Thyroid gland (tissue), 4 donors: Measurements from ENCODE around the gene SLC29A3. TPM values are rescaled to one million over a fixed set of nuclear protein-coding genes. Genes with fewer than 3 reads are reported as not detected.

Experiments
- DNase-seq, 2 donors: peaks; one replicate each; pipeline ENCODE4 v3.0.0-alpha.2; 2019
- H3K27ac ChIP-seq, 3 donors: fragments of 200-600 bp; sonication (generic); 1 replicate in 2 of 3; 2 replicates in 1 of 3; pipeline ENCODE4 v1.5.1; 2016 to 2019; ENCODE audit warnings: mild to moderate bottlenecking in 1 of 3, moderate library complexity in 1 of 3
- H3K27me3 ChIP-seq: fragments of 200-600 bp; sonication (generic); one replicate; pipeline ENCODE4 v1.5.1; 2019
- H3K36me3 ChIP-seq, 2 donors: fragments of 200-600 bp; sonication (generic); one replicate each; pipeline ENCODE4 v1.5.1; 2016 to 2019
- H3K4me1 ChIP-seq, 2 donors: fragments of 200-600 bp; sonication (generic); one replicate each; pipeline ENCODE4 v1.5.1; 2017 to 2019
- H3K4me3 ChIP-seq, 3 donors: fragments of 200-600 bp; sonication (generic); replicated peaks in 1 of 3; 1 replicate in 2 of 3; 2 replicates in 1 of 3; pipeline ENCODE4 v1.5.1; 2016; ENCODE audit warnings: mild to moderate bottlenecking in 1 of 3
- H3K9me3 ChIP-seq: fragments of 200-600 bp; sonication (generic); one replicate; pipeline ENCODE4 v1.5.1; 2017
- POLR2A ChIP-seq, 2 donors: fragments of 450-650 bp; IDR thresholded peaks; one replicate each; pipeline ENCODE4 v1.6.1; 2017; ENCODE audit warnings: antibody characterized with exemption in 2 of 2, mild to moderate bottlenecking in 2 of 2, moderate library complexity in 1 of 2
- WGBS, 2 donors: methylation state at CpG; one replicate each; pipeline ENCODE4 v1.1.5; 2017; 5-methylcytosine and 5-hydroxymethylcytosine counted together
- intact Hi-C: fragments of 100-400 bp; cut with DNase I; formaldehyde crosslinking; loops from one replicate; pipeline ENCODE4 v1.15.1; 2023
- total RNA-seq, 4 donors: library from RNA; depleted of rRNA; stranded (reverse); fragments of >200 nt; gene quantifications; one replicate each; pipeline ENCODE4 v1.2.3, GENCODE V29; 2016
- TF ChIP-seq, protein P1 (sequence below), 6 experiments: fragments of 200-600 bp in 3 of 6; fragments of 450-650 bp in 3 of 6; sonication (generic) in 3 of 6; IDR thresholded peaks; one replicate each; pipeline ENCODE4 v1.5.1; 2016 to 2019; ENCODE audit warnings: antibody characterized with exemption in 6 of 6, mild to moderate bottlenecking in 2 of 6, inconsistent platforms in 1 of 6, moderate library complexity in 1 of 6

SLC29A3 gene
- total RNA-seq, 4 donors from 2014 or later: 5.1 to 8.2 (median 6.7) TPM

GRCh38 chr10:71288461-71288860, 30.6 kb upstream of the SLC29A3 start:
- DNase-seq: no peak
- peaks cover 0 to 7% of the 10 kb centered on the region in 2 donors for H3K4me1 ChIP-seq
- intact Hi-C loops: loop anchor here (5.0 kb wide), 1 partner anchor 376 kb away; no protein-coding TSS in a partner anchor
- H3K9me3 ChIP-seq: no peaks in the 10 kb centered on the region
- H3K4me3 ChIP-seq: no peak overlapping the region
- TF ChIP-seq, protein P1, sequence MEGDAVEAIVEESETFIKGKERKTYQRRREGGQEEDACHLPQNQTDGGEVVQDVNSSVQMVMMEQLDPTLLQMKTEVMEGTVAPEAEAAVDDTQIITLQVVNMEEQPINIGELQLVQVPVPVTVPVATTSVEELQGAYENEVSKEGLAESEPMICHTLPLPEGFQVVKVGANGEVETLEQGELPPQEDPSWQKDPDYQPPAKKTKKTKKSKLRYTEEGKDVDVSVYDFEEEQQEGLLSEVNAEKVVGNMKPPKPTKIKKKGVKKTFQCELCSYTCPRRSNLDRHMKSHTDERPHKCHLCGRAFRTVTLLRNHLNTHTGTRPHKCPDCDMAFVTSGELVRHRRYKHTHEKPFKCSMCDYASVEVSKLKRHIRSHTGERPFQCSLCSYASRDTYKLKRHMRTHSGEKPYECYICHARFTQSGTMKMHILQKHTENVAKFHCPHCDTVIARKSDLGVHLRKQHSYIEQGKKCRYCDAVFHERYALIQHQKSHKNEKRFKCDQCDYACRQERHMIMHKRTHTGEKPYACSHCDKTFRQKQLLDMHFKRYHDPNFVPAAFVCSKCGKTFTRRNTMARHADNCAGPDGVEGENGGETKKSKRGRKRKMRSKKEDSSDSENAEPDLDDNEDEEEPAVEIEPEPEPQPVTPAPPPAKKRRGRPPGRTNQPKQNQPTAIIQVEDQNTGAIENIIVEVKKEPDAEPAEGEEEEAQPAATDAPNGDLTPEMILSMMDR (IDR thresholded peaks at IDR 0.05): no peak
- TF ChIP-seq POLR2A (IDR thresholded peaks at IDR 0.05): no peak
- 85 to 92% methylated on average over 15 of the region's 15 CpGs for WGBS, 2 donors
- no peaks in the 10 kb centered on the region for H3K27me3 ChIP-seq
- H3K36me3 ChIP-seq: no peaks in the 10 kb centered on the region
- no peak overlapping the region for H3K27ac ChIP-seq

- no peak for TF ChIP-seq POLR2A (IDR thresholded peaks at IDR 0.05)
- TF ChIP-seq, protein P1 (IDR thresholded peaks at IDR 0.05): no peak
- Histone ChIP-seq H3K4me1 (peaks cover 0 to 18% of the 10 kb centered on the region in 2 donors), H3K4me3 (no peak overlapping the region), H3K27ac (no peak overlapping the region), H3K36me3 (no peaks in the 10 kb centered on the region), H3K27me3 (no peaks in the 10 kb centered on the region), H3K9me3 (no peaks in the 10 kb centered on the region)
- no peak for DNase-seq
- WGBS, 2 donors: 86 to 94% methylated on average over 12 of the region's 12 CpGs
- intact Hi-C loops: loop anchor here (5.0 kb wide), 1 partner anchor 377 kb away; no protein-coding TSS in a partner anchor
These were observed 29.5 kb upstream of the SLC29A3 start for GRCh38 chr10:71289421-71290130.

DNA sequence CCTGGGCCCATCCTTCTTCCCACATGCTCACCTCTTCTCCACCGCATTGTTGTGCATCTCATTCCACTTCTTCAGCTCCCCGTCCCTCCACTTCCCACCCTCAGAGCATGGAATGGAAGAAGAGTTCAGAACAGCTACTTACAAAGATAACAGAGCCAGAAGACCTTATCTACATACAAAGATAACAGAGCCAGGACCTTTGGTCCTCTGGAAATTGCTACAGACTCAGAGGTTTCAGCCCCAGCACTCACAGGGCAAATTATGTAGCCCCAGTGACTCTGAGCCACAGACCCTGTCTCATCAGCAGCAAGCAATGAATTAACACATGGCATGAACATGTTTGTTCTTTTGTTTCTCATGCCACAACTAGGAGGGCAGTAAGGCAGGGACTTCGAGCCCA, 28.7 kb upstream of the SLC29A3 start:
- H3K4me1 ChIP-seq: peaks cover 0 to 22% of the 10 kb centered on the region in 2 donors
- H3K4me3 ChIP-seq: no peak overlapping the region
- WGBS, 2 donors: 97 to 100% methylated on average over 3 of the region's 3 CpGs
- TF ChIP-seq, protein P1 (IDR thresholded peaks at IDR 0.05): no peak
- TF ChIP-seq POLR2A (IDR thresholded peaks at IDR 0.05): no peak
- no peaks in the 10 kb centered on the region for H3K9me3 ChIP-seq
- no peaks in the 10 kb centered on the region for H3K36me3 ChIP-seq
- intact Hi-C loops: no loop called here
- DNase-seq: no peak
- no peak overlapping the region for H3K27ac ChIP-seq
- no peaks in the 10 kb centered on the region for H3K27me3 ChIP-seq

DNA sequence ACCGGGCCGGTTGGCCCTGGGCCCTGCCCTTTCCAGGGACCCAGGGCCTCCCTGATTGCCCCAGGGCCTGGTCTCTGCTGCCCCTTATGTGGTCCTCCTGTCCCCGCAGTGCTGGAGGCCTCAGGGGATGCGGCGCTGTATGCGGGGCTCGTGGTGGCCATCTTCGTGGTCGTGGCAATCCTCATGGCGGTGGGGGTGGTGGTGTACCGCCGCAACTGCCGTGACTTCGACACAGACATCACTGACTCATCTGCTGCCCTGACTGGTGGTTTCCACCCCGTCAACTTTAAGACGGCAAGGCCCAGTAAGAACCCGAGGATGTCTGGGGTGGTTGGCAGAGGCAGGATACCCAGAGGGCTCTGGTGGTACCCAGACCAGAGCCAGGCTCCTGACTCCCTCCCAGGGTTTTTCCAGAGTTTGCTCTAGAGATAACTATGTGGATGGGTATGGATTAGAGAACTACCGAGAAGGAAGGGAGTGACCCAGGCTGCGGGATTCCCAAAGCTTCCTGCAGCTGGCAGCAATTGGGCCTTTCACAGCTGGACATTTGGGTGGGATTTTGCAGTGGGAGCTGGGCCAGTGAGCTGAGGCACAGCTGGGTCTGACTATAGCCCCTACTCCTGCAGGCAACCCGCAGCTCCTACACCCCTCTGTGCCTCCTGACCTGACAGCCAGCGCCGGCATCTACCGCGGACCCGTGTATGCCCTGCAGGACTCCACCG, 28.1 kb upstream of the SLC29A3 start:
- Histone ChIP-seq H3K9me3 (no peaks in the 10 kb centered on the region), H3K4me1 (peaks cover 0 to 22% of the 10 kb centered on the region in 2 donors), H3K36me3 (no peaks in the 10 kb centered on the region), H3K27ac (no peak overlapping the region), H3K27me3 (no peaks in the 10 kb centered on the region), H3K4me3 (no peak overlapping the region)
- DNase-seq: no peak
- TF ChIP-seq POLR2A (IDR thresholded peaks at IDR 0.05): no peak
- TF ChIP-seq, protein P1 (IDR thresholded peaks at IDR 0.05): no peak
- 93 to 96% methylated on average over 25 to 26 of the region's 26 CpGs for WGBS, 2 donors
- intact Hi-C loops: no loop called here

- WGBS, 2 donors: 100% methylated on average over 1 to 9 of the region's 13 CpGs
- no peaks in the 10 kb centered on the region for H3K36me3 ChIP-seq
- no peak for DNase-seq
- no peaks in the 10 kb centered on the region for H3K27me3 ChIP-seq
- peaks cover 0 to 22% of the 10 kb centered on the region in 2 donors for H3K4me1 ChIP-seq
- H3K27ac ChIP-seq: no peak overlapping the region
- TF ChIP-seq, protein P1 (IDR thresholded peaks at IDR 0.05): no peak
- TF ChIP-seq POLR2A (IDR thresholded peaks at IDR 0.05): no peak
- no peak overlapping the region for H3K4me3 ChIP-seq
- intact Hi-C loops: no loop called here
- H3K9me3 ChIP-seq: no peaks in the 10 kb centered on the region
These were observed 27.5 kb upstream of the SLC29A3 start for GRCh38 chr10:71291528-71291900.
